Endothelial cell of umbilical vein (primary cell): ENCODE data around the gene PILRA. TPM values are rescaled to one million over a fixed set of nuclear protein-coding genes. Genes with fewer than 3 reads are reported as not detected.

ENCODE experiments used
- BruUV-seq: library from RNA; stranded (reverse); fragments of 400-500 nt; replicated peaks from 2 replicates; lab custom pipeline; 2021; lab: Mats Ljungman, UMichigan
- CTCF ChIA-PET: fragments of 300-600, 350-600 bp; sonication (Branson Sonifier 250); formaldehyde crosslinking; loops from one replicate; lab custom pipeline; 2021; ENCODE audit warnings: antibody characterized with exemption, inconsistent platforms; lab: Charles Lee
- POLR2A ChIA-PET: fragments of 300-600, 350-600 bp; sonication (Branson Sonifier 250); formaldehyde crosslinking; loops from one replicate; lab custom pipeline; 2021; ENCODE audit warnings: antibody characterized with exemption, inconsistent platforms; lab: Charles Lee
- DNase-seq: peaks from one replicate; pipeline ENCODE4 v3.0.0-alpha.2; 2011; ENCODE audit warnings: low read depth, low spot score
- FAIRE-seq: peaks from 2 replicates; lab custom pipeline; 2011; peaks lifted over from hg19 to GRCh38; lab: Jason Lieb, UNC
- H2AFZ ChIP-seq: 2 replicates; pipeline ENCODE4 v1.6.0; 2012; ENCODE audit warnings: low read depth, low read length, control low read depth, inconsistent platforms
- H3K27ac ChIP-seq: 2 replicates; pipeline ENCODE4 v1.5.1; 2011; ENCODE audit warnings: low read depth, mild to moderate bottlenecking, control low read depth, low read length, moderate library complexity; ENCODE audit not compliant: insufficient read depth
- H3K27me3 ChIP-seq, 2 experiments: 2 replicates each; pipeline versions ENCODE4 v1.6.0 to v1.6.1; 2011; ENCODE audit warnings: low read length in 2 of 2, mixed read lengths in 1 of 2; ENCODE audit not compliant: control insufficient read depth in 2 of 2, insufficient read depth in 2 of 2
- H3K36me3 ChIP-seq, 2 experiments: 2 replicates in 1 of 2; 3 replicates in 1 of 2; pipeline ENCODE4 v1.5.1; 2011; ENCODE audit warnings: low read length in 2 of 2, mild to moderate bottlenecking in 1 of 2, moderate library complexity in 1 of 2; ENCODE audit not compliant: control insufficient read depth in 2 of 2, insufficient read depth in 2 of 2; ENCODE audit errors: extremely low read depth in 1 of 2
- H3K4me1 ChIP-seq: 3 replicates; pipeline ENCODE4 v1.5.1; 2011; ENCODE audit warnings: mild to moderate bottlenecking, low read length; ENCODE audit not compliant: control insufficient read depth, insufficient read depth; ENCODE audit errors: extremely low read depth
- H3K4me2 ChIP-seq: 2 replicates; pipeline ENCODE4 v1.6.1; 2011; ENCODE audit warnings: low read length, control low read depth, mixed read lengths; ENCODE audit not compliant: insufficient read depth
- H3K4me3 ChIP-seq, 3 experiments: fragments of 200-600 bp in 1 of 3; sonication (generic), shearing (Covaris generic) in 1 of 3; replicated peaks in 1 of 3; 2 replicates each; pipeline ENCODE4 v1.5.1; 2011 to 2016; ENCODE audit warnings: control low read depth in 3 of 3, low read length in 3 of 3, mild to moderate bottlenecking in 2 of 3, inconsistent platforms in 1 of 3, low read depth in 1 of 3, moderate library complexity in 1 of 3; ENCODE audit not compliant: insufficient read depth in 1 of 3
- H3K79me2 ChIP-seq: 2 replicates; pipeline ENCODE4 v1.6.0; 2012; ENCODE audit warnings: low read length, inconsistent platforms; ENCODE audit not compliant: control insufficient read depth, insufficient read depth
- H3K9ac ChIP-seq: replicated peaks from 2 replicates; pipeline ENCODE3; 2011; ENCODE audit warnings: low read length, control low read depth; ENCODE audit not compliant: insufficient read depth; ENCODE audit errors: extremely low read depth
- H3K9me1 ChIP-seq: replicated peaks from 3 replicates; pipeline ENCODE4 v1.6.0; 2011; ENCODE audit warnings: mild to moderate bottlenecking, low read length; ENCODE audit not compliant: control insufficient read depth, insufficient read depth; ENCODE audit errors: extremely low read depth
- H3K9me3 ChIP-seq: replicated peaks from 2 replicates; pipeline ENCODE4 v1.5.1; 2012; ENCODE audit warnings: low read length, inconsistent platforms; ENCODE audit not compliant: control insufficient read depth, insufficient read depth
- H4K20me1 ChIP-seq: replicated peaks from 2 replicates; pipeline ENCODE3; 2011; ENCODE audit warnings: mild to moderate bottlenecking, low read length; ENCODE audit not compliant: control insufficient read depth, insufficient read depth; ENCODE audit errors: extremely low read depth
- EZH2 ChIP-seq: IDR thresholded peaks from 2 replicates; pipeline ENCODE4 v1.6.1; 2012; ENCODE audit warnings: borderline replicate concordance, low read depth, mild to moderate bottlenecking, moderate library complexity, low read length, inconsistent platforms; ENCODE audit not compliant: severe bottlenecking
- FOS ChIP-seq: IDR thresholded peaks from 2 replicates; pipeline ENCODE4 v1.6.1; 2011; ENCODE audit warnings: mild to moderate bottlenecking, low read length, moderate library complexity, borderline replicate concordance; ENCODE audit not compliant: insufficient read depth
- GATA2 ChIP-seq: IDR thresholded peaks from 2 replicates; pipeline ENCODE4 v1.7.0; 2011; ENCODE audit warnings: low read depth, mild to moderate bottlenecking, moderate library complexity, mixed read lengths, low read length; ENCODE audit not compliant: insufficient read length, insufficient read depth
- JUN ChIP-seq: IDR thresholded peaks from 2 replicates; pipeline ENCODE4 v1.6.1; 2011; ENCODE audit warnings: borderline replicate concordance, low read depth; ENCODE audit not compliant: insufficient read length, insufficient read depth
- POLR2A ChIP-seq: IDR thresholded peaks from 2 replicates; pipeline ENCODE4 v1.6.1; 2012; ENCODE audit warnings: low read depth, mild to moderate bottlenecking, control low read depth, low read length
- POLR2AphosphoS5 ChIP-seq: IDR thresholded peaks from 2 replicates; pipeline ENCODE4 v1.6.1; 2012; ENCODE audit warnings: low read depth, mild to moderate bottlenecking, control low read depth, low read length, moderate library complexity; ENCODE audit not compliant: insufficient read depth
- dilution Hi-C: fragments of 300-500 bp; cut with MboI; formaldehyde crosslinking; loops from one replicate; pipeline ENCODE4 v1.15.0; 2019; ENCODE audit warnings: low sequenced_read_pairs; ENCODE audit not compliant: extremely low pct_ligation_motif_present
- intact Hi-C: fragments of 100-400 bp; cut with micrococcal nuclease; formaldehyde crosslinking; loops from one replicate; pipeline ENCODE4 v1.10.0; 2022
- polyA plus RNA-seq, 4 experiments: library from polyadenylated mRNA; depleted of rRNA in 3 of 4; stranded (reverse) in 3 of 4; unstranded in 1 of 4; fragments of >200 nt; gene quantifications; 2 replicates each; pipeline versions ENCODE4 v1.2.1 to v1.2.3, GENCODE V29; 2011 to 2012; ENCODE audit warnings: missing spikeins in 1 of 4
- total RNA-seq: library from RNA; stranded (reverse); gene quantifications from 2 replicates; pipeline ENCODE4 v1.2.3, GENCODE V29; 2021
- TF ChIP-seq, protein P1 (sequence below): IDR thresholded peaks from 2 replicates; pipeline ENCODE4 v1.6.1; 2011; ENCODE audit not compliant: insufficient read depth, insufficient read length

PILRA gene
- total and polyA plus RNA-seq, 2 donors (not counting 3 experiments of a cell fraction or from before 2014, with no cell fraction given), result 0.61 to 1.3 TPM

DNA sequence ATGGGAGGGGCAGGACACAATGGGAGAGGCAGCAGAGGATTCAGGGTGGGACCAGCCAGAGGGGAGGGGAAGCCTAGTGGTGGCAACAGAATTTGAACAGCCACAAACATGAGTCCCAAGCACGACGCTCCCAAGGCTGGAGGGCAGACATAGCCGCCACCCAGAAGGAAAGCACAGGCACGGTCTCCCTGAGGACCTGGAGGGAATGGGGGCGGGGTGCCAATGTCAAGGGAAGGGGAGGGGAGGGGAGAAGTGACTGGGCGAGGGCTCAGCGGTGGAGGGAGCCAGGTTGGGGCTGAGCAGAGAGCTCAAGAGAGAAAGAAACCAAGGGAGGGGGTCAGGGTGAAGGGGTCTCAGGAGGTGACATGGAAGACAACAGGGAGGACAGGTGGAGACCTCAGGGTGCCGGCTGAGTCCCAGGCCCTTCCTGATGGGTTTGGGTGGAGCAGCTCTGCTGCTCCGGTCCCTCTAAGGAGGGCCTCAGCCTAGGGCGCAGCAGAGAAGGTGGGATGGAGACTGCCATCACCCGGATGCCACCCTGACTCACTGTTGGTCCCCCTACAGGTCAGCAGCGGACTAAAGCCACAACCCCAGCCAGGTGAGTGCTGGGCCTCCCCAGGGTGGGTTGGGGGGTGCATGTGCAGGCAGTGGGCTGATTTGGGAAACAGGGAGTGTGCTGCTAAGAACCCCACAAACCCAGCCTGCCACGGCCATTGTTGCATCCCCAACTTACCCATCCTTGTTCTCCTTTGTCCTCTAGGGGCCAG lies 24.2 kb downstream of the PILRA start:
- Histone ChIP-seq H3K36me3 (no peaks in the 10 kb centered on the region), H3K27me3 (peaks cover 2 to 10% of the 10 kb centered on the region in 2 experiments), H3K9me3 (no peaks in the 10 kb centered on the region), H3K79me2 (no peaks in the 10 kb centered on the region), H3K27ac (no peak overlapping the region), H3K4me3 (no peak overlapping the region), H4K20me1 (no peaks in the 10 kb centered on the region), H2AFZ (no peak overlapping the region), H3K4me2 (no peak overlapping the region), H3K9me1 (no peaks in the 10 kb centered on the region), H3K9ac (no peak overlapping the region), H3K4me1 (no peaks in the 10 kb centered on the region)
- no peak for DNase-seq
- no peak for FAIRE-seq
- dilution Hi-C loops (no loop called here), intact Hi-C loops (no loop called here)
- TF ChIP-seq, protein P1, sequence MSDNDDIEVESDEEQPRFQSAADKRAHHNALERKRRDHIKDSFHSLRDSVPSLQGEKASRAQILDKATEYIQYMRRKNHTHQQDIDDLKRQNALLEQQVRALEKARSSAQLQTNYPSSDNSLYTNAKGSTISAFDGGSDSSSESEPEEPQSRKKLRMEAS, result no peak
- no peak for TF ChIP-seq POLR2AphosphoS5
- TF ChIP-seq JUN, result no peak
- TF ChIP-seq EZH2, result no peak
- TF ChIP-seq GATA2, result no peak
- no peak for TF ChIP-seq POLR2A
- TF ChIP-seq FOS, result no peak
- ChIA-PET POLR2A (no interaction called here), CTCF (interaction anchor here (2.2 kb wide), 1 partner anchor 10 kb away, joined by 10 read pairs; no protein-coding TSS in a partner anchor)
- no TSS peak for BruUV-seq
